CD4-positive, alpha-beta T cell (primary cell): ENCODE measurements around the gene RBM33. TPM values are rescaled to one million over a fixed set of nuclear protein-coding genes. Genes with fewer than 3 reads are reported as not detected.

ENCODE experiments used
- ATAC-seq: fragments of 200-7000 bp; cut with Tn5 transposase; one replicate; pipeline ENCODE4 v1.10.0; 2022; ENCODE audit warnings: mild to moderate bottlenecking; ENCODE audit not compliant: poor library complexity
- CTCF ChIA-PET: fragments of 350-600 bp; sonication (Branson Sonifier 250); formaldehyde crosslinking; loops from one replicate; lab custom pipeline; 2021; ENCODE audit warnings: antibody characterized with exemption, inconsistent platforms; lab: Charles Lee
- POLR2A ChIA-PET: fragments of 350-600 bp; sonication (Branson Sonifier 250); formaldehyde crosslinking; loops from one replicate; lab custom pipeline; 2021; ENCODE audit warnings: antibody characterized with exemption, inconsistent platforms; lab: Charles Lee
- DNase-seq, 14 experiments: peaks; one replicate each; pipeline ENCODE4 v3.0.0-alpha.2; 2013 to 2020; ENCODE audit warnings: mixed read lengths in 2 of 14
- H3K27ac ChIP-seq, 2 donors: one replicate each; pipeline versions ENCODE4 v1.5.1 to v1.7.0; 2013; ENCODE audit warnings: low read length in 2 of 2, low read depth in 1 of 2, mild to moderate bottlenecking in 1 of 2
- H3K27me3 ChIP-seq, 2 experiments: 1 replicate in 1 of 2; 2 replicates in 1 of 2; pipeline versions ENCODE4 v1.6.1 to v1.7.0; 2013; ENCODE audit warnings: low read length in 2 of 2, control low read depth in 1 of 2, mild to moderate bottlenecking in 1 of 2, moderate library complexity in 1 of 2; ENCODE audit not compliant: insufficient read depth in 2 of 2, control insufficient read depth in 1 of 2
- H3K36me3 ChIP-seq: one replicate; pipeline ENCODE4 v1.6.1; 2013; ENCODE audit warnings: low read length, control low read depth; ENCODE audit not compliant: insufficient read depth
- H3K4me1 ChIP-seq: one replicate; pipeline ENCODE4 v1.6.1; 2013; ENCODE audit warnings: low read length, control low read depth; ENCODE audit not compliant: insufficient read depth
- H3K4me3 ChIP-seq: one replicate; pipeline ENCODE4 v1.5.1; 2013; ENCODE audit warnings: mild to moderate bottlenecking, low read length, moderate library complexity
- H3K9me3 ChIP-seq, 2 experiments: 1 replicate in 1 of 2; 2 replicates in 1 of 2; pipeline versions ENCODE4 v1.6.1 to v1.7.0; 2013; ENCODE audit warnings: low read length in 2 of 2, mild to moderate bottlenecking in 2 of 2, control low read depth in 1 of 2, moderate library complexity in 1 of 2; ENCODE audit not compliant: control insufficient read depth in 1 of 2, insufficient read depth in 1 of 2
- H3K27ac Mint-ChIP-seq: one replicate; pipeline ENCODE4 v1.8.0; 2020; ENCODE audit warnings: mixed read lengths
- H3K27me3 Mint-ChIP-seq: one replicate; pipeline ENCODE4 v1.8.0; 2021; ENCODE audit warnings: mixed read lengths
- H3K36me3 Mint-ChIP-seq: one replicate; pipeline ENCODE4 v1.8.0; 2021; ENCODE audit warnings: low read depth, mixed read lengths
- H3K4me1 Mint-ChIP-seq: one replicate; pipeline ENCODE4 v1.8.0; 2021; ENCODE audit warnings: low read depth, mixed read lengths
- H3K4me3 Mint-ChIP-seq: one replicate; pipeline ENCODE4 v1.8.0; 2020; ENCODE audit warnings: mild to moderate bottlenecking, mixed read lengths
- H3K9me3 Mint-ChIP-seq: one replicate; pipeline ENCODE4 v1.8.0; 2020; ENCODE audit warnings: mixed read lengths
- CTCF ChIP-seq: fragments of 200-600 bp; IDR thresholded peaks from one replicate; pipeline ENCODE4 v1.8.0; 2022; ENCODE audit warnings: antibody characterized with exemption, mild to moderate bottlenecking
- intact Hi-C, 2 experiments: fragments of 100-400 bp; cut with DNase I in 1 of 2; cut with micrococcal nuclease in 1 of 2; formaldehyde crosslinking; loops; one replicate each; pipeline versions ENCODE4 v1.15.1 to v1.9.0; 2023 to 2025; cut with DNase I, micrococcal nuclease
- total RNA-seq, 174 experiments: library from RNA in 2 of 174; stranded (reverse) in 2 of 174; gene quantifications; one replicate each; pipeline ENCODE4 v1.2.3 and lab custom pipeline; 2021 to 2026

Gene RBM33
- total RNA-seq, 2 experiments from 2014 or later = 178 to 184 TPM

- no peak for ATAC-seq
- CTCF ChIA-PET = no interaction called here
- H3K27me3 ChIP-seq = peaks cover 34 to 54% of the 10 kb centered on the region in 2 experiments
These were observed 154.4 kb downstream of the RBM33 start for GRCh38 chr7:155798673-155799439.

GRCh38 chr7:155799514-155799913 is 155.1 kb downstream of the RBM33 start:
- Histone ChIP-seq H3K36me3 (no peaks in the 10 kb centered on the region), H3K27me3 (peaks cover 35 to 58% of the 10 kb centered on the region in 2 experiments), H3K27ac (no peak overlapping the region), H3K9me3 (no peaks in the 10 kb centered on the region), H3K4me3 (no peak overlapping the region), H3K4me1 (peaks cover 17% of the 10 kb centered on the region)
- CTCF ChIA-PET = no interaction called here
- Mint-ChIP-seq H3K9me3 (no peaks in the 10 kb centered on the region), H3K36me3 (no peaks in the 10 kb centered on the region), H3K27me3 (peaks cover 59% of the 10 kb centered on the region), H3K4me1 (peaks cover 4% of the 10 kb centered on the region), H3K27ac (no peak overlapping the region), H3K4me3 (no peak overlapping the region)
- no peak for DNase-seq
- ATAC-seq = no peak
- POLR2A ChIA-PET = no interaction called here
- no peak for TF ChIP-seq CTCF
- intact Hi-C loops = loop anchor here (5.0 to 10.0 kb wide), 3 partner anchors 673 to 1475 kb away; no protein-coding TSS in a partner anchor

More at GRCh38 chr7:155798673-155799439, 154.4 kb downstream of the RBM33 start:
- H3K4me3 ChIP-seq = no peak overlapping the region
- Mint-ChIP-seq H3K27ac (no peak overlapping the region), H3K4me1 (peaks cover 4% of the 10 kb centered on the region), H3K4me3 (no peak overlapping the region), H3K36me3 (no peaks in the 10 kb centered on the region), H3K9me3 (no peaks in the 10 kb centered on the region), H3K27me3 (peaks cover 55% of the 10 kb centered on the region)
- no peaks in the 10 kb centered on the region for H3K36me3 ChIP-seq
- peaks cover 0 to under 1% of the 10 kb centered on the region in 2 experiments for H3K9me3 ChIP-seq
- DNase-seq = no peak
- intact Hi-C loops = loop anchor here (5.0 to 10.0 kb wide), 3 partner anchors 673 to 1476 kb away; no protein-coding TSS in a partner anchor
- H3K4me1 ChIP-seq = peaks cover 12% of the 10 kb centered on the region
- H3K27ac ChIP-seq = no peak overlapping the region
- POLR2A ChIA-PET = no interaction called here
- no peak for TF ChIP-seq CTCF

- peaks cover 0 to 2% of the 10 kb centered on the region in 2 experiments for H3K9me3 ChIP-seq
- Mint-ChIP-seq H3K27ac (no peak overlapping the region), H3K36me3 (no peaks in the 10 kb centered on the region), H3K4me3 (no peak overlapping the region), H3K9me3 (no peaks in the 10 kb centered on the region), H3K27me3 (peaks cover 57% of the 10 kb centered on the region), H3K4me1 (peaks cover 4% of the 10 kb centered on the region)
- intact Hi-C loops = no loop called here
- peaks cover 37 to 65% of the 10 kb centered on the region in 2 experiments for H3K27me3 ChIP-seq
- H3K27ac ChIP-seq = no peak overlapping the region
- ChIA-PET POLR2A (no interaction called here), CTCF (no interaction called here)
- no peak overlapping the region for H3K4me3 ChIP-seq
- no peak for DNase-seq
- H3K4me1 ChIP-seq = peaks cover 24% of the 10 kb centered on the region
- no peaks in the 10 kb centered on the region for H3K36me3 ChIP-seq
- TF ChIP-seq CTCF = no peak
- no peak for ATAC-seq
These were observed 155.8 kb downstream of the RBM33 start for GRCh38 chr7:155800301-155800700.
